A204.1 (cell line): Measurements from ENCODE around the gene DCBLD2.

Experiments
- FAIRE-seq: peaks from 2 replicates; lab custom pipeline; 2012; peaks lifted over from hg19 to GRCh38; lab: Jason Lieb, UNC

The DCBLD2 gene

DNA sequence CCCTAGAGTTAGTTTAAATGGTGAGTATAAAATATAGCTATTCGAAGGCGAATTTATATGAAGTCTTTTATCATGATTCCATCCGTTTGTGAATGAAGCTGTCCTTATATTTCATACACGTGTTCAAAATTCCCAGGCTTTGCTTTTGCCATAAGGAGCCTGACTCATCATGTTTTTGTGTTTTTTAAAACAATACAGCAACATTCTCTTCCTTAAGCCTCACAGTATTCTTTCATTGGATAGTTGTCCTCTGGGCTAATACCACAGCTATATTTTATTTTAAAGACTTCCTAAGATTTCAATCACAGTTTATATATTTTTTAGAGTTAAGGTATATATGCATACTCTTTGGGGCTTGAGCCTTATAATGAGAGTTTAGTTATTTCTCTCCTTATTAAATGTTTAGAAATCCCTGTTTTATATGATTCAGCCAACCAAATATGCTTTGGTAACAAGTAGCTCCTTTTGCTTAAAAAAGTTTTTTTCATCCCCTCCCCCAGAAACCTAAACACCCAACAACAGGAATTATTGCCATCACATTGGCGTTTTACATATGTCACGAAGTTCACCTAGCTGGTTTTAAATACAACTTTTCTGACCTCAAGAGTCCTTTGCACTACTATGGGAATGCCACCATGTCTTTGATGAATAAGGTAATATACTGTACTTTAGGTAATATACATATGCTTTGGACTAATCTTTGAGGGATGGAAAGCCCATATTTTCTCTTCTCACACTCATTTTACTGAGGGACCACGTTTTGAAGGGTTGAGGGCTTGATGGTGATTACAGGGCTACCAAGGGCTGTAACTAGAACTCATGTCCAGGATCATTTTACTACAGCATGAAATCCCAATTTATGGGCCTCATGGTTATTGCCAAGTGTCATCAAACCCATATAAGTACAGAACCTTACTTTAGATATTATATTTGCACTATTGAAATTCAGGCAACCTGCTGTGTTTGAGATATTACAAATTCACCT, 109.9 kb downstream of the DCBLD2 start:
- FAIRE-seq: no peak

- no peak for FAIRE-seq
Measured at GRCh38 chr3:98788651-98789050, 112.8 kb downstream of the DCBLD2 start.

GRCh38 chr3:98787181-98787580, 114.3 kb downstream of the DCBLD2 start:
- FAIRE-seq: no peak

GRCh38 chr3:98786364-98787006, 115.0 kb downstream of the DCBLD2 start:
- FAIRE-seq: no peak

- no peak for FAIRE-seq
Measured at GRCh38 chr3:98784666-98785600, 116.6 kb downstream of the DCBLD2 start.

DNA sequence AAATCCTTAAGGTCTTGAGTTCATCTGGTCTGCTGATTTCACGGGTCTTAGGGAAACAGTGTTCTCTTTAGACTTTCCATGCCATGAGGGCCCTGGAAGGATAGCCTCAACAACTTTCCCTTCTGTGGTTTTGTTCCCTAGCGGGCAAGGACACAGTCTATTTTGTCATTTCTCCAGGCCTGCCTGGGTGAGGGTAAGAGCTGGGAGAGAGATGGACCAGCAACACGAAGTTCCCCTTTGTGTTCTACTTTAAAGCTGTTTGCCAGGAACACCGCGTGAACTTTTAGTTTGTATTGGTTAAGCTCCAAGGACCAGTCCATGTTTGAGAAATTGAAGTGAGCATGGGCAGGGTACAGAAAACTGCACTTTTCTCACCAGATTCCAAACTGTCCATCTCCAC, 117.5 kb downstream of the DCBLD2 start:
- FAIRE-seq: no peak

DNA sequence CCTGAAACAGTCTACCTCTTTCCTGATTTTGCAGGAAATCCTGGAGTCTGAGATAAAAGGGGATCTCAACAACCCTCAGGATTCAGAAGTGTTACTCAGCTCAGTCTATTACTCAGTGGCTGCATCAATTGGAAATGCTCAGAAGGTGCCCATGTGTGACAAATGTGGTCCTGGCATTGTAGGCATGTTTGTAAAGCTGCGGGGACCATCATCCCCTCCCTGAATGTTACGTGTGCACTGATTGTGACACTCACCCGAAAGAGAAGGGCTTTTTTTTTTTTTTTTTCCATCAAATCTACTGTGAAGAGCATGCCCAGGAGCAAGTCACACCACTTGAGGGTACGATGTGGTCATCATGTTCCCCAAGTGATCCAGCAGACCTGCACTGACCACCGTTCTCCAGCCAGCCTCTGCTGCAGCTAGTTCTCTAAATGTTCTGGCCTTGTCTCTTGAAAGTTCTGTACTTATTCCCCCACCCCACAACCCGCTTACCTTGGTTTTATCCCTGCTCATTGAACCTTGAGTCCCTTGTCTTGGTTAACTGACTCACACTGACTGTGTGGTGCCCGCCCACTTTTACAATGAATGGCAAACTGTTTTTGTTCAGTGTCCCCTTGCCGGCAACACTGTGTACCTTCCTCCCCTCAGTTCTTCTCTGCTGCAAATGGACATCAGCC, 118.5 kb downstream of the DCBLD2 start:
- FAIRE-seq: no peak

GRCh38 chr3:98780343-98780742, 121.2 kb downstream of the DCBLD2 start:
- no peak for FAIRE-seq

- no peak for FAIRE-seq
Measured at GRCh38 chr3:98779541-98780335, 121.8 kb downstream of the DCBLD2 start.

DNA sequence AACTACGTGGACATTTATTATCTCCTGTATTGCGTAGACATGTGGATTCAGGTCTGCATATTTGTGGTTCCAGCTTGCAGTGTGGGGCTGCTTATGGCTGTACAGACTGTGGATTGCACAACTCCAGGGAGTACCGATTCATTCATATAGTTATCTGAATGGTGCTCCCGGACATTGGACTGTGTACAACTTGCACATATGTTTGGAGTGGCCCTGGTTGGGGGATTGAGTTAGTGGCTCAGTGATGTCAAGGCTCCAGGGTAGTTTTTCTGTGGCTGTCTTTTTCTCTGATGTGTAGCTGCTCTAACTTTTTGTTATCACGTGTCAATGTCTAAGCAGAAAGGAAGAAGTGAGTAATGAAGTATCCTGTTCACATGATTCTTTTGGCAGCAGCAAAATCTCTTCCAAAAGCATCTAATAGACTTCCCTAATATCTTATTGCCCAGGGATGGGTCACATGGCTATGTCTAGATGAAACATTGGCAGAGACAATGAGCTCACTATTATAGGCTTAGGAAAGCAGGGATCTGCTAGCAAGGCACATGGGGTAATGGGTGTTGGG, 122.6 kb downstream of the DCBLD2 start:
- FAIRE-seq: no peak

DNA sequence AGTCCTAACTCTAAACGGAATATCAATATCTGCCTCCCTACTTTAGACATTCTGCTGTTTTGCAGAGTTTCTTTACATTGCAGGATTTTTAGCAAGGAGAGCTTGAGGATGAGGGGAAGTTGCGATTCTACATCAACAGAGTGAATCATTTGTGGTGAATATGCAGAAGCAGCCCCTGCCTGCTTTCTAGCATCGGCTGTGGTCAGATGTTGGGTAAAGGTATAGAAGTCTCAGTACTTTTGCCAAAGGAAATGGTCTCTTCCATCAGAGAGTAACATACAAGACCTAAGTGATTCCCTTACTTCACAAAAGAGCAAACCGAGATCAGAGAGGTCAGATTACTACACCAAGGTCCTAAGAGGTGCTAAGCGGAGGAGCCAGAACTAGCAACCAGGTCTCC, 123.1 kb downstream of the DCBLD2 start:
- no peak for FAIRE-seq

GRCh38 chr3:98777801-98778220, 123.7 kb downstream of the DCBLD2 start:
- no peak for FAIRE-seq

GRCh38 chr3:98777286-98777685, 124.2 kb downstream of the DCBLD2 start:
- FAIRE-seq: no peak

DNA sequence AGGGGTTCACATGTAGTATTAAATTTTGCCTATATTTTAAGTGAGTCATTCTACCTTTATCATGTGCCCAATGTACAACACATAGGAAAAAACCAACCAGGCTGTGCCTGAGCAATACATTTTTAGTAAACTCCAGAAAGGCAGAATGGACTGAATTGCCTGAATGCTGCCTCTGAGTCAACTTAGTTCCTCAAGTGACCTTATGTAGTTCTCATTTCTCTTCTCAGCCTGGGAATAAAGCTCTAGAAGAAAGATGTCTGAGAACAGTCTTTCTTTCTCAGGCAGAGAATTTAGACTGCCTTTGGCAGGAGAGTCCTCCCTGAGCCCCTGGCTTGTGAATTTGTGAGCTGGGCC, 125.4 kb downstream of the DCBLD2 start:
- FAIRE-seq: no peak

DNA sequence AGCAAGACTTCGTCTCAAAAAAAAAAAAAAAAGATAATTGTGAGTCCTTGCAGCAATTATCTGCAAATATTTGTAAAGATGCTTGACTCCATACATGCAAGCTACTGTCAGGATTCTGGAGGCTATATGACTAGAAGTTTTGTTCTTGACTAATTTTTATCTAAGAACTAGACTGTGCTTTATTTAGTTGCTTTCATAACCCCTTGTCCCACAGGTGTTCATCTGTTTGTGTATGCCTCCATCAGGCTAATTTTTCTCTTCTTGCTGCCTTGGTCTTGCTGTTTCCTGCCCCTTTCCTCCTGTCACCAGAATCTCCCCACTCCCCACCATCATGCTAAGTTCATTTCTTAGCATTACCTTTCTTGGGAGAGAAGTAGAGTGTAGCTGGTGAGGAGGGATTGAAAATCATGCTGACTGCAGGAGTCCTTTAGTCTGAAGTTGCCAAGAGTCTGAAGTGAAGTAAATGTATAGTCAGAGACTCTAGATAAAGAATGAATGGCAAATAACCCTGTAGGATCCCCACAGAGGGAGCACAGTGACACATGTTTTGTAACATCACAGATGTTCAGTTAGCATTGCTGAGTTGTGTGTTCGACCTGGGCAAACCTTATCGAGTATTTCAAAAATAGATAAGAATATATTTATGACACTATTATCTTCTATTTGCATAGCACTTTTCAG, 125.9 kb downstream of the DCBLD2 start:
- FAIRE-seq: no peak

DNA sequence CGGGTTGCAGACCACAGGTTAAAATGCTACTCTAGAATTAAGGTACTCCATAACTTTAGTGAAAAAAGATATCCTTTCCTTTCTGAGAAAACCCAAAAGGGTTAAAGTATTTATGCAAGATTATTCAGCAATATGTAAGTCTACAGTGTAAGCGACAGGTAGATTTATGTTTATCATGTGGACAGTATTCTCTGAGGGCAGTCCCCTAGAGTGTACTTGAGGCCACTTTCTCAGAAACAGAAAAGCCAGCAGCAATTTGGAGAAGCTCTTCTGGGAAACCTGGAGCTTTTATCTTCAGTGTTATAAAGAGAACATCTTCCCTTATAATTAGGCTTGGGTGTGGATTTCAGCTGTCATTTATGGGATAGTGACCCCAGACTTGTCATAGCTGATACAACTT, 129.5 kb downstream of the DCBLD2 start:
- FAIRE-seq: no peak

- FAIRE-seq: no peak
Measured at GRCh38 chr3:98770261-98771039, 131.0 kb downstream of the DCBLD2 start.

DNA sequence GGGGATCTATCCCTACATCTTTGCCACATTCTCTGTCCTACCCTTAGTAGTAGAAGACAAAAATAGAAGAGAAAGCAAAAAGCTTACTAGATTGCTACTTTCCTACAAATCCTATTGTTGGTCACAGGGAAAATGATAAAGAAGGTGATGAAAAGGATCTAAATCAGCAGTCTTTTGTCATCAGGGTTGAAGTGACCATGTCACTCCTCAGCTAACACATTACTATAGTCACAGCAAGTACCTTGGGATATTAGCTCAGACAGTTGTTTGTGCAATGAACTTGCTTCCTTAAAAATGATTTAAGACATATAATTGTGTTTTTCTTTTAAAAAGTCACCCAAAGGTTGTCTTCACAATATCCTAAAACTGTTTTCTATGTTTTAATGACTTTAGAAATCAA, 132.0 kb downstream of the DCBLD2 start:
- no peak for FAIRE-seq

GRCh38 chr3:98768961-98769360, 132.5 kb downstream of the DCBLD2 start:
- FAIRE-seq: no peak
